HepG2 (cell line): ENCODE data around the gene ZBTB7C. TPM values are rescaled to one million over a fixed set of nuclear protein-coding genes. Genes with fewer than 3 reads are reported as not detected.

Source experiments
- ATAC-seq: fragments of 200-7000 bp; cut with Tn5 transposase; 3 replicates; pipeline ENCODE4 v1.9.1; 2020; ENCODE audit warnings: mild to moderate bottlenecking, moderate library complexity
- BruUV-seq: library from RNA; stranded (reverse); fragments of 400-500 nt; replicated peaks from 2 replicates; lab custom pipeline; 2021; lab: Mats Ljungman, UMichigan
- CTCF ChIA-PET: fragments of 300-600 bp; formaldehyde crosslinking; extraction: SDS; loops from one replicate; lab custom pipeline; 2021; ENCODE audit warnings: low total read pairs, inconsistent platforms, low intra/inter-chr PET ratio; lab: Yijun Ruan, JAX
- POLR2A ChIA-PET: fragments of 350-600 bp; sonication (Branson Sonifier 250); formaldehyde crosslinking; loops from one replicate; lab custom pipeline; 2020; ENCODE audit warnings: antibody characterized with exemption, inconsistent platforms; lab: Yijun Ruan, JAX
- DNase-seq: peaks from one replicate; pipeline ENCODE4 v3.0.0-alpha.2; 2015; ENCODE audit warnings: low spot score
- FAIRE-seq: peaks from 3 replicates; lab custom pipeline; 2011; peaks lifted over from hg19 to GRCh38; lab: Jason Lieb, UNC
- H2AFZ ChIP-seq: one replicate; pipeline ENCODE4 v1.6.1; 2011; ENCODE audit warnings: low read length, inconsistent platforms
- H3K27ac ChIP-seq: fragments of 300-600 bp; 3 replicates; pipeline ENCODE4 v1.8.0; 2011; ENCODE audit warnings: mixed run types, mild to moderate bottlenecking, mixed read lengths, low read length, inconsistent platforms; ENCODE audit not compliant: insufficient read depth; ENCODE audit errors: extremely low read length
- H3K27me3 ChIP-seq, 2 experiments: fragments of 200-600 bp in 1 of 2; 2 replicates in 1 of 2; 3 replicates in 1 of 2; pipeline versions ENCODE4 v1.6.0 to v1.8.0; 2011; ENCODE audit warnings: low read length in 2 of 2, mild to moderate bottlenecking in 2 of 2, moderate library complexity in 2 of 2, inconsistent platforms in 1 of 2; ENCODE audit not compliant: insufficient read depth in 2 of 2, control insufficient read depth in 1 of 2
- H3K36me3 ChIP-seq, 2 experiments: fragments of 200-600 bp in 1 of 2; replicated peaks in 1 of 2; 2 replicates in 1 of 2; 3 replicates in 1 of 2; pipeline versions ENCODE4 v1.5.1 to v1.8.0; 2011; ENCODE audit warnings: low read length in 2 of 2, inconsistent platforms in 1 of 2; ENCODE audit not compliant: insufficient read depth in 2 of 2, control insufficient read depth in 1 of 2
- H3K4me1 ChIP-seq: 2 replicates; pipeline ENCODE4 v1.5.1; 2012; ENCODE audit warnings: low read length, inconsistent platforms; ENCODE audit not compliant: insufficient read depth
- H3K4me2 ChIP-seq: 2 replicates; pipeline ENCODE4 v1.6.0; 2011; ENCODE audit warnings: low read depth, low read length, inconsistent platforms
- H3K4me3 ChIP-seq, 3 experiments: fragments of 200-600 bp in 1 of 3; sonication (generic), shearing (Covaris generic) in 1 of 3; replicated peaks in 1 of 3; 2 replicates each; pipeline ENCODE4 v1.5.1; 2011 to 2016; ENCODE audit warnings: low read length in 3 of 3, inconsistent platforms in 2 of 3, low read depth in 2 of 3, mild to moderate bottlenecking in 2 of 3, control low read depth in 1 of 3, mixed read lengths in 1 of 3; ENCODE audit not compliant: insufficient read depth in 1 of 3
- H3K79me2 ChIP-seq: one replicate; pipeline ENCODE4 v1.6.1; 2011; ENCODE audit warnings: low read length, inconsistent platforms; ENCODE audit not compliant: insufficient read depth
- H3K9ac ChIP-seq: 2 replicates; pipeline ENCODE4 v1.6.0; 2011; ENCODE audit warnings: mild to moderate bottlenecking, low read depth, low read length, inconsistent platforms; ENCODE audit not compliant: insufficient read depth
- H3K9me3 ChIP-seq: 2 replicates; pipeline ENCODE4 v1.5.1; 2012; ENCODE audit warnings: mild to moderate bottlenecking, low read length
- H4K20me1 ChIP-seq: 2 replicates; pipeline ENCODE4 v1.6.0; 2011; ENCODE audit warnings: inconsistent platforms, mild to moderate bottlenecking, low read length, moderate library complexity; ENCODE audit not compliant: insufficient read depth
- MTA1 ChIP-seq: sonication (generic); formaldehyde crosslinking; IDR thresholded peaks from 2 replicates; pipeline ENCODE4 v1.4.0; 2020; ENCODE audit warnings: missing genetic modification reagents, mild to moderate bottlenecking, borderline replicate concordance
- SNAPC2 ChIP-seq: sonication (generic); formaldehyde crosslinking; IDR thresholded peaks from 2 replicates; pipeline ENCODE4 v1.8.1; 2022; ENCODE audit warnings: mild to moderate bottlenecking, missing genetic modification reagents
- ZNF20 ChIP-seq: sonication (generic); formaldehyde crosslinking; IDR thresholded peaks from 2 replicates; pipeline ENCODE4 v1.4.0; 2020; ENCODE audit warnings: mild to moderate bottlenecking, moderate library complexity, missing genetic modification reagents
- ZNF430 ChIP-seq: sonication (generic); formaldehyde crosslinking; IDR thresholded peaks from 2 replicates; pipeline ENCODE4 v1.9.0; 2021; ENCODE audit warnings: mild to moderate bottlenecking, missing genetic modification reagents
- ZNF557 ChIP-seq: sonication (generic); formaldehyde crosslinking; IDR thresholded peaks from 2 replicates; pipeline ENCODE4 v1.4.0; 2020; ENCODE audit warnings: missing genetic modification reagents
- ZNF761 ChIP-seq: sonication (generic); formaldehyde crosslinking; conservative IDR thresholded peaks from 2 replicates; pipeline ENCODE4 v1.4.0; 2020; ENCODE audit warnings: mild to moderate bottlenecking, missing genetic modification reagents
- ZNF775 ChIP-seq: sonication (generic); formaldehyde crosslinking; IDR thresholded peaks from 2 replicates; pipeline ENCODE4 v1.4.0; 2020; ENCODE audit warnings: missing genetic modification reagents, mild to moderate bottlenecking, moderate library complexity, borderline replicate concordance
- ZNF841 ChIP-seq: sonication (generic); formaldehyde crosslinking; IDR thresholded peaks from 2 replicates; pipeline ENCODE4 v1.8.1; 2023; ENCODE audit warnings: missing genetic modification reagents, borderline replicate concordance
- WGBS: methylation state at CpG from one replicate; pipeline ENCODE4 v1.1.6; 2017; ENCODE audit warnings: low lambda C conversion rate; 5-methylcytosine and 5-hydroxymethylcytosine counted together
- in situ Hi-C: cut with HindIII; loops from 2 replicates; pipeline ENCODE4 v1.10.0; 2017; ENCODE audit warnings: low pct_unique_long_range_greater_than_20kb; ENCODE audit not compliant: extremely low pct_ligation_motif_present
- intact Hi-C: fragments of 100-400 bp; cut with micrococcal nuclease; formaldehyde crosslinking; loops from one replicate; pipeline ENCODE4 v1.10.0; 2022; ENCODE audit not compliant: unreplicated experiment
- polyA plus RNA-seq, 8 experiments: library from polyadenylated mRNA; depleted of rRNA in 3 of 8; stranded (reverse) in 7 of 8; unstranded in 1 of 8; fragments of >200 nt; fragmentation: Illumina TruSeq in 4 of 8; extraction: Trizol in 4 of 8; gene quantifications; 2 replicates each; pipeline versions ENCODE4 v1.2.1 to v1.2.3, GENCODE V29; 2011 to 2016; ENCODE audit warnings: low read depth in 4 of 8, missing spikeins in 1 of 8, mixed read lengths in 1 of 8; ENCODE audit not compliant: insufficient read depth in 1 of 8
- total RNA-seq, 5 experiments: library from RNA; depleted of rRNA; stranded (reverse); fragments of >200 nt; fragmentation: Illumina TruSeq; extraction: Trizol; gene quantifications; 2 replicates each; pipeline ENCODE4 v1.2.3, GENCODE V29; 2016; ENCODE audit warnings: low read depth in 1 of 5
- TF ChIP-seq, protein P1 (sequence below): IDR thresholded peaks from 2 replicates; pipeline ENCODE4 v1.6.1; 2018; ENCODE audit warnings: missing genetic modification reagents, mild to moderate bottlenecking, missing compliant biosample characterization
- TF ChIP-seq, protein P2 (sequence below): sonication (generic); formaldehyde crosslinking; IDR thresholded peaks from 2 replicates; pipeline ENCODE4 v1.4.0; 2020; ENCODE audit warnings: mild to moderate bottlenecking, low read depth, missing genetic modification reagents
- TF ChIP-seq, protein P3 (sequence below): sonication (generic); formaldehyde crosslinking; IDR thresholded peaks from 2 replicates; pipeline ENCODE4 v1.5.0; 2020; ENCODE audit warnings: mild to moderate bottlenecking, missing genetic modification reagents, borderline replicate concordance

Gene ZBTB7C
- total and polyA plus RNA-seq, 2 of the 13 experiments (the other 11 are each of a cell fraction or from before 2014, with no cell fraction given), result 0.01 to 0.04 TPM

DNA sequence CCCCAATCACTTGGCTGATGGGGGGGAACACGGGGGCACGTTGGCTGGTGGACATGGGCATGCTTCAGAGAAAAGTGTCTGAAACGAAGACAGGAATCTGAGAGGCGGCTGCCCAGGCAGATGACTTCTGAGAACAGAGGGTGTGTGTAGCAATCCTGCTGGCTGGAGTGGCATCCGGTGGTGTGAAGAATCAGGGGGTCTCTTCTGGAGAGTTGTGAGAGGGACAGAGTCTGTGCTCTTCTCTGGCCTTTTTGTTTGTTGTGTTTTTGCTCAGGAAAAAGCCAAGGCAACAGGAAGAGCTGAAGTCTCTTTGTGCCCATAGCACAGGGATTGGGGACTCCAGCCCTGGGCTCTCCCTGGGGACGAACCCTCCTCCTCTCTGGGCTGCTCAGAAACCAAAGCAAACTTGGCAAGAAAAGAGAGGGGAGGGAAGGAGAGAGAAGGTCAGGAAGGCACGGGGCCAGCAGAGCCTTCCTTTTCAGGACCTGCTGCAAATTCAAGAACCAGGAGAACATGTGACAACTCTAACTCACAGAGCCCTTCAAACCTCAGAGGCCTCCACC is 381.7 kb downstream of the ZBTB7C start (continued):
- TF ChIP-seq, protein P1, sequence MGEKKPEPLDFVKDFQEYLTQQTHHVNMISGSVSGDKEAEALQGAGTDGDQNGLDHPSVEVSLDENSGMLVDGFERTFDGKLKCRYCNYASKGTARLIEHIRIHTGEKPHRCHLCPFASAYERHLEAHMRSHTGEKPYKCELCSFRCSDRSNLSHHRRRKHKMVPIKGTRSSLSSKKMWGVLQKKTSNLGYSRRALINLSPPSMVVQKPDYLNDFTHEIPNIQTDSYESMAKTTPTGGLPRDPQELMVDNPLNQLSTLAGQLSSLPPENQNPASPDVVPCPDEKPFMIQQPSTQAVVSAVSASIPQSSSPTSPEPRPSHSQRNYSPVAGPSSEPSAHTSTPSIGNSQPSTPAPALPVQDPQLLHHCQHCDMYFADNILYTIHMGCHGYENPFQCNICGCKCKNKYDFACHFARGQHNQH, result no peak
- no peak for TF ChIP-seq ZNF20 (CRISPR knock-in tag)
- no peak for TF ChIP-seq ZNF841
- TF ChIP-seq ZNF775 (CRISPR knock-in tag), result no peak
- no peak for TF ChIP-seq ZNF761 (CRISPR knock-in tag)
- no peak for TF ChIP-seq ZNF557 (CRISPR knock-in tag)

DNA sequence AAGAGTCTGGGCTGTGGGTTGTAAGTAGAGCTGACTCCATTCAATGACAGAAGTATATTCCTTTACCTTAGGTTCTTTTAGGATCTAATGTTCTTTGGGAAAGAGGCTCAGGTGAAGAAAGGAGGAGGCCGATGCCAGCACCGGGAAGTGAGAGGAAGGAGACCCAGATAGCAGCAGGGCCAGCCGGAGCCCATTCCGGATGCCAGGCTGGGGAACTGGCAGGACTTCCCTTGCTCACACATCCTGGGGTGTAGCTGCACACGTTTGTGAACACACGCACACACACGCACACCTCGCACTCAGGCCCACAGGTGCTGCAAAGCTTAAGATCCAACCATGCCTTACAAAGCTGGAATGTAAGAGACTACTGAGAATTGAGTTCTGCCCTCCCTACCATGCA is 383.0 kb downstream of the ZBTB7C start:
- WGBS, result 67% methylated on average over 7 of the region's 8 CpGs

More for the DNA sequence above, 383.0 kb downstream of the ZBTB7C start:
- intact Hi-C loops (no loop called here), in situ Hi-C loops (no loop called here)
- no peak for ATAC-seq
- H3K79me2 ChIP-seq, result no peaks in the 10 kb centered on the region
- ChIA-PET CTCF (no interaction called here), POLR2A (no interaction called here)
- DNase-seq, result no peak
- no peaks in the 10 kb centered on the region for H3K9me3 ChIP-seq
- H3K4me1 ChIP-seq, result no peaks in the 10 kb centered on the region
- H3K27ac ChIP-seq, result no peak overlapping the region
- no peak overlapping the region for H3K4me2 ChIP-seq
- H4K20me1 ChIP-seq, result no peaks in the 10 kb centered on the region
- H3K36me3 ChIP-seq, result no peaks in the 10 kb centered on the region
- no peak for FAIRE-seq
- TF ChIP-seq MTA1 (CRISPR knock-in tag) (no peak), SNAPC2 (CRISPR knock-in tag) (no peak), ZNF761 (CRISPR knock-in tag) (no peak), ZNF430 (CRISPR knock-in tag) (no peak)
- TF ChIP-seq, protein P2, sequence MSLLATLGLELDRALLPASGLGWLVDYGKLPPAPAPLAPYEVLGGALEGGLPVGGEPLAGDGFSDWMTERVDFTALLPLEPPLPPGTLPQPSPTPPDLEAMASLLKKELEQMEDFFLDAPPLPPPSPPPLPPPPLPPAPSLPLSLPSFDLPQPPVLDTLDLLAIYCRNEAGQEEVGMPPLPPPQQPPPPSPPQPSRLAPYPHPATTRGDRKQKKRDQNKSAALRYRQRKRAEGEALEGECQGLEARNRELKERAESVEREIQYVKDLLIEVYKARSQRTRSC (CRISPR knock-in tag), result no peak
- TF ChIP-seq, protein P3, sequence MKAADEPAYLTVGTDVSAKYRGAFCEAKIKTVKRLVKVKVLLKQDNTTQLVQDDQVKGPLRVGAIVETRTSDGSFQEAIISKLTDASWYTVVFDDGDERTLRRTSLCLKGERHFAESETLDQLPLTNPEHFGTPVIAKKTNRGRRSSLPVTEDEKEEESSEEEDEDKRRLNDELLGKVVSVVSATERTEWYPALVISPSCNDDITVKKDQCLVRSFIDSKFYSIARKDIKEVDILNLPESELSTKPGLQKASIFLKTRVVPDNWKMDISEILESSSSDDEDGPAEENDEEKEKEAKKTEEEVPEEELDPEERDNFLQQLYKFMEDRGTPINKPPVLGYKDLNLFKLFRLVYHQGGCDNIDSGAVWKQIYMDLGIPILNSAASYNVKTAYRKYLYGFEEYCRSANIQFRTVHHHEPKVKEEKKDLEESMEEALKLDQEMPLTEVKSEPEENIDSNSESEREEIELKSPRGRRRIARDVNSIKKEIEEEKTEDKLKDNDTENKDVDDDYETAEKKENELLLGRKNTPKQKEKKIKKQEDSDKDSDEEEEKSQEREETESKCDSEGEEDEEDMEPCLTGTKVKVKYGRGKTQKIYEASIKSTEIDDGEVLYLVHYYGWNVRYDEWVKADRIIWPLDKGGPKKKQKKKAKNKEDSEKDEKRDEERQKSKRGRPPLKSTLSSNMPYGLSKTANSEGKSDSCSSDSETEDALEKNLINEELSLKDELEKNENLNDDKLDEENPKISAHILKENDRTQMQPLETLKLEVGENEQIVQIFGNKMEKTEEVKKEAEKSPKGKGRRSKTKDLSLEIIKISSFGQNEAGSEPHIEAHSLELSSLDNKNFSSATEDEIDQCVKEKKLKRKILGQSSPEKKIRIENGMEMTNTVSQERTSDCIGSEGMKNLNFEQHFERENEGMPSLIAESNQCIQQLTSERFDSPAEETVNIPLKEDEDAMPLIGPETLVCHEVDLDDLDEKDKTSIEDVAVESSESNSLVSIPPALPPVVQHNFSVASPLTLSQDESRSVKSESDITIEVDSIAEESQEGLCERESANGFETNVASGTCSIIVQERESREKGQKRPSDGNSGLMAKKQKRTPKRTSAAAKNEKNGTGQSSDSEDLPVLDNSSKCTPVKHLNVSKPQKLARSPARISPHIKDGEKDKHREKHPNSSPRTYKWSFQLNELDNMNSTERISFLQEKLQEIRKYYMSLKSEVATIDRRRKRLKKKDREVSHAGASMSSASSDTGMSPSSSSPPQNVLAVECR, result no peak
- no peak overlapping the region for H3K9ac ChIP-seq
- no peak overlapping the region for H3K4me3 ChIP-seq
- H3K27me3 ChIP-seq, result peaks cover 0 to 4% of the 10 kb centered on the region in 2 experiments; a peak in 1 of 5 replicates
- no TSS peak for BruUV-seq
- H2AFZ ChIP-seq, result no peak overlapping the region
